HCT116 (cell line): ENCODE results near the gene PKN1. TPM values are rescaled to one million over a fixed set of nuclear protein-coding genes. Genes with fewer than 3 reads are reported as not detected.

Source experiments
- ATAC-seq: fragments of 200-7000 bp; cut with Tn5 transposase; 2 replicates; pipeline ENCODE4 v1.9.1; 2020; ENCODE audit warnings: mild to moderate bottlenecking, moderate library complexity
- BruUV-seq: library from RNA; stranded (reverse); fragments of 400-500 nt; replicated peaks from 2 replicates; lab custom pipeline; 2021; lab: Mats Ljungman, UMichigan
- CTCF ChIA-PET: fragments of 300-600 bp; sonication (Branson Sonifier 250); formaldehyde crosslinking; loops from one replicate; lab custom pipeline; 2021; ENCODE audit warnings: antibody characterized with exemption; lab: Charles Lee
- POLR2A ChIA-PET: fragments of 300-600, 350-600 bp; sonication (Branson Sonifier 250); formaldehyde crosslinking; loops from one replicate; lab custom pipeline; 2021; ENCODE audit warnings: antibody characterized with exemption; lab: Charles Lee
- RAD21 ChIA-PET, 2 experiments: fragments of 300-600 bp; sonication (Branson Sonifier 250); formaldehyde crosslinking; loops; one replicate each; lab custom pipeline; 2023; ENCODE audit warnings: low total read pairs in 2 of 2; ENCODE audit not compliant: uncharacterized antibody in 2 of 2, unreplicated experiment in 2 of 2, low non-redundant PET in 1 of 2; lab: Charles Lee
- DNase-seq: peaks from one replicate; pipeline ENCODE4 v3.0.0-alpha.2; 2010; ENCODE audit warnings: low read depth, low spot score
- H2AFZ ChIP-seq: fragments of 200-600 bp; shearing (Covaris generic), sonication (generic); 2 replicates; pipeline ENCODE4 v1.6.1; 2017; ENCODE audit warnings: low read depth, mixed run types, mixed read lengths, antibody characterized with exemption, low read length; ENCODE audit not compliant: poor library complexity, severe bottlenecking
- H3K27ac ChIP-seq: 2 replicates; pipeline ENCODE4 v1.5.1; 2012; ENCODE audit warnings: low read depth, low read length
- H3K27me3 ChIP-seq: fragments of 200-600 bp; sonication (generic); 2 replicates; pipeline ENCODE4 v1.6.1; 2016; ENCODE audit warnings: mixed run types, low read length, mixed read lengths; ENCODE audit not compliant: insufficient read depth
- H3K36me3 ChIP-seq, 2 experiments: fragments of 200-500 bp in 1 of 2; fragments of 200-600 bp in 1 of 2; sonication (Bioruptor generic) in 1 of 2; sonication (generic) in 1 of 2; 2 replicates each; pipeline versions ENCODE4 v1.5.1 to v1.6.1; 2014 to 2016; ENCODE audit warnings: low read length in 2 of 2, inconsistent platforms in 1 of 2, mixed read lengths in 1 of 2, mixed run types in 1 of 2; ENCODE audit not compliant: insufficient read depth in 2 of 2, control insufficient read depth in 1 of 2
- H3K4me1 ChIP-seq, 2 experiments: fragments of 200-600 bp in 1 of 2; sonication (generic) in 1 of 2; 2 replicates each; pipeline versions ENCODE4 v1.5.1 to v1.6.1; 2012 to 2017; ENCODE audit warnings: low read length in 2 of 2, inconsistent platforms in 1 of 2, mild to moderate bottlenecking in 1 of 2, mixed read lengths in 1 of 2, mixed run types in 1 of 2, moderate library complexity in 1 of 2; ENCODE audit not compliant: insufficient read depth in 2 of 2, control insufficient read depth in 1 of 2
- H3K4me2 ChIP-seq: fragments of 200-600 bp; sonication (generic); 2 replicates; pipeline ENCODE4 v1.6.1; 2017; ENCODE audit warnings: mixed run types, low read length, mixed read lengths
- H3K4me3 ChIP-seq, 2 experiments: fragments of 200-600 bp in 1 of 2; sonication (generic) in 1 of 2; replicated peaks in 1 of 2; 2 replicates each; pipeline ENCODE4 v1.5.1; 2011 to 2016; ENCODE audit warnings: low read length in 2 of 2, control low read depth in 1 of 2, low read depth in 1 of 2, mild to moderate bottlenecking in 1 of 2, mixed read lengths in 1 of 2, mixed run types in 1 of 2
- H3K79me2 ChIP-seq: fragments of 200-600 bp; sonication (generic); 2 replicates; pipeline ENCODE4 v1.6.1; 2017; ENCODE audit warnings: mild to moderate bottlenecking, mixed run types, low read length, moderate library complexity, mixed read lengths; ENCODE audit not compliant: insufficient read depth
- H3K9ac ChIP-seq: fragments of 200-600 bp; sonication (generic); 2 replicates; pipeline ENCODE4 v1.6.1; 2016; ENCODE audit warnings: low read length, mixed read lengths
- H3K9me2 ChIP-seq: fragments of 200-600 bp; sonication (generic), shearing (Covaris generic); 2 replicates; pipeline ENCODE4 v1.6.1; 2017; ENCODE audit warnings: mixed run types, mild to moderate bottlenecking, moderate library complexity; ENCODE audit not compliant: insufficient read depth
- H3K9me3 ChIP-seq, 2 experiments: fragments of 200-500 bp in 1 of 2; fragments of 200-600 bp in 1 of 2; sonication (Bioruptor generic) in 1 of 2; sonication (generic) in 1 of 2; 2 replicates each; pipeline ENCODE4 v1.6.1; 2014 to 2017; ENCODE audit warnings: low read length in 2 of 2, mixed read lengths in 2 of 2, inconsistent platforms in 1 of 2, low read depth in 1 of 2, mild to moderate bottlenecking in 1 of 2, mixed run types in 1 of 2, moderate library complexity in 1 of 2; ENCODE audit not compliant: control insufficient read depth in 1 of 2, insufficient read depth in 1 of 2
- H4K20me1 ChIP-seq: fragments of 200-600 bp; sonication (generic), shearing (Covaris generic); 2 replicates; pipeline ENCODE4 v1.6.1; 2017; ENCODE audit warnings: mixed run types, mild to moderate bottlenecking, moderate library complexity; ENCODE audit not compliant: insufficient read depth
- CEBPB ChIP-seq: IDR thresholded peaks from 2 replicates; pipeline ENCODE4 v1.6.1; 2012; ENCODE audit warnings: low read depth
- ELF1 ChIP-seq: IDR thresholded peaks from 2 replicates; pipeline ENCODE4 v1.6.1; 2012; ENCODE audit warnings: low read depth, borderline replicate concordance
- EZH2 ChIP-seq: fragments of 200-600 bp; sonication (generic); IDR thresholded peaks from 2 replicates; pipeline ENCODE4 v1.6.1; 2017; ENCODE audit warnings: antibody characterized with exemption, mixed run types
- EZH2phosphoT487 ChIP-seq: fragments of 200-600 bp; IDR thresholded peaks from 2 replicates; pipeline ENCODE4 v1.6.1; 2018; ENCODE audit warnings: antibody characterized with exemption, borderline replicate concordance
- FOSL1 ChIP-seq: IDR thresholded peaks from 2 replicates; pipeline ENCODE4 v1.6.1; 2012; ENCODE audit warnings: low read depth
- JUND ChIP-seq: IDR thresholded peaks from 2 replicates; pipeline ENCODE4 v1.6.1; 2012
- POLR2A ChIP-seq: IDR thresholded peaks from 2 replicates; pipeline ENCODE4 v1.7.0; 2011; ENCODE audit warnings: borderline replicate concordance; ENCODE audit not compliant: insufficient read depth, insufficient read length; ENCODE audit errors: extremely low read depth
- POLR2AphosphoS5 ChIP-seq: IDR thresholded peaks from 2 replicates; pipeline ENCODE4 v1.6.1; 2011; ENCODE audit warnings: mild to moderate bottlenecking, low read depth, low read length, moderate library complexity
- RAD21 ChIP-seq: IDR thresholded peaks from 2 replicates; pipeline ENCODE4 v1.6.1; 2012; ENCODE audit warnings: low read depth, mild to moderate bottlenecking
- SIN3A ChIP-seq: IDR thresholded peaks from 2 replicates; pipeline ENCODE4 v1.6.1; 2012; ENCODE audit warnings: low read depth
- ZFX ChIP-seq: fragments of 450-650 bp; IDR thresholded peaks from 2 replicates; pipeline ENCODE4 v1.6.1; 2017
- ZNF274 ChIP-seq: fragments of 200-500 bp; sonication (Bioruptor generic); IDR thresholded peaks from 2 replicates; pipeline ENCODE4 v1.6.1; 2014; ENCODE audit warnings: mild to moderate bottlenecking, low read depth, low read length, inconsistent platforms
- intact Hi-C: fragments of 100-400 bp; cut with micrococcal nuclease; formaldehyde crosslinking; loops from 2 replicates; pipeline ENCODE4 v1.10.0; 2022
- total RNA-seq: library from RNA; stranded (reverse); gene quantifications from one replicate; pipeline ENCODE4 v1.2.1, GENCODE V29; 2021; ENCODE audit not compliant: unreplicated experiment
- TF ChIP-seq, protein P1 (sequence below): IDR thresholded peaks from 2 replicates; pipeline ENCODE4 v1.6.1; 2012; ENCODE audit warnings: low read depth
- TF ChIP-seq, protein P2 (sequence below), 3 experiments: fragments of 200-600 bp in 1 of 3; sonication (generic) in 1 of 3; IDR thresholded peaks in 2 of 3; conservative IDR thresholded peaks in 1 of 3; 2 replicates each; pipeline ENCODE4 v1.5.1; 2012 to 2017; ENCODE audit warnings: low read depth in 2 of 3, low read length in 2 of 3, antibody characterized with exemption in 1 of 3, borderline replicate concordance in 1 of 3, control low read depth in 1 of 3, mild to moderate bottlenecking in 1 of 3, mixed read lengths in 1 of 3, mixed run types in 1 of 3, moderate library complexity in 1 of 3; ENCODE audit not compliant: insufficient read depth in 1 of 3
- TF ChIP-seq, protein P3 (sequence below): IDR thresholded peaks from 2 replicates; pipeline ENCODE4 v1.6.1; 2012
- TF ChIP-seq, protein P4 (sequence below): IDR thresholded peaks from 2 replicates; pipeline ENCODE4 v1.6.1; 2012

PKN1 gene
- total RNA-seq, 1 experiment from 2014 or later: 248 TPM

DNA sequence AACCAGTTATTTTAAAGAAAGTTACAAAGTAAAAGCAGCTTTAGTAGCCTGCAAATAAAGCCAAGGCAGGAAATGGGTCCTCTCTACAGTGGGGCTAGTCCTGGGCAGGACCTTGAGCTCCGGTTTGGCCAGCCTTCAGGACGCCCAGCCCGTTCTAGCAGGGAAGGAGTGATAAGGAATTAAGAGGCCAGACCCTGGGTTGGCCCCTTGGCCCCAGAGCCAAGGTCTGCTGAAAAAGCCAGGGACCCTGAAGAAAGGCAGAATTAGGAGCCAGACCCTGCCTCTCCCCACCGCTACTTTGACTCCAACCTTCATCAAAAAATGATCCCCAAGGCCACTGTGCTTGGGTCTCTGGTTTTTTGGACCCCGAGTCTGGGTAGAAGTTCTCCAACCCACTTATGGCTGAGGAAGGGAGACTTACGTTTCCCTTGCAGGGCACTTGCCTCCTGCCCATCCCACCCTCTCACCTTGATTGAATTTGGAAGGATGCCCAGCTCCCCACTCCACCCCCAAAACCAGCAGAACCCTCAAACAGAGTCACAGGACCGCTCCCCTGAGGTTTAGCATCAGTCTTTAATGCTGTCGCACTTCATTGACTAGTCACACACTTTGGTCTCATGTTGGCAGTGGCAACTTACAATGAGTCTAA, 81.2 kb downstream of the PKN1 start:
- intact Hi-C loops: no loop called here
- Histone ChIP-seq H3K4me1 (peaks cover 49 to 83% of the 10 kb centered on the region in 2 experiments), H4K20me1 (peaks cover 38% of the 10 kb centered on the region; the same call in 1 of the 2 replicates), H3K4me2 (no peak overlapping the region), H3K27ac (peak overlapping the region; percentile 28), H2AFZ (no peak overlapping the region), H3K27me3 (no peaks in the 10 kb centered on the region), H3K9ac (no peak overlapping the region), H3K36me3 (peaks cover 7 to 30% of the 10 kb centered on the region in 2 experiments; a peak in 3 of 4 replicates), H3K9me2 (no peaks in the 10 kb centered on the region), H3K4me3 (no peak overlapping the region), H3K79me2 (peaks cover 44% of the 10 kb centered on the region), H3K9me3 (no peaks in the 10 kb centered on the region)
- TF ChIP-seq POLR2AphosphoS5: no peak; the same call in 1 of the 2 replicates
- TF ChIP-seq, protein P1, sequence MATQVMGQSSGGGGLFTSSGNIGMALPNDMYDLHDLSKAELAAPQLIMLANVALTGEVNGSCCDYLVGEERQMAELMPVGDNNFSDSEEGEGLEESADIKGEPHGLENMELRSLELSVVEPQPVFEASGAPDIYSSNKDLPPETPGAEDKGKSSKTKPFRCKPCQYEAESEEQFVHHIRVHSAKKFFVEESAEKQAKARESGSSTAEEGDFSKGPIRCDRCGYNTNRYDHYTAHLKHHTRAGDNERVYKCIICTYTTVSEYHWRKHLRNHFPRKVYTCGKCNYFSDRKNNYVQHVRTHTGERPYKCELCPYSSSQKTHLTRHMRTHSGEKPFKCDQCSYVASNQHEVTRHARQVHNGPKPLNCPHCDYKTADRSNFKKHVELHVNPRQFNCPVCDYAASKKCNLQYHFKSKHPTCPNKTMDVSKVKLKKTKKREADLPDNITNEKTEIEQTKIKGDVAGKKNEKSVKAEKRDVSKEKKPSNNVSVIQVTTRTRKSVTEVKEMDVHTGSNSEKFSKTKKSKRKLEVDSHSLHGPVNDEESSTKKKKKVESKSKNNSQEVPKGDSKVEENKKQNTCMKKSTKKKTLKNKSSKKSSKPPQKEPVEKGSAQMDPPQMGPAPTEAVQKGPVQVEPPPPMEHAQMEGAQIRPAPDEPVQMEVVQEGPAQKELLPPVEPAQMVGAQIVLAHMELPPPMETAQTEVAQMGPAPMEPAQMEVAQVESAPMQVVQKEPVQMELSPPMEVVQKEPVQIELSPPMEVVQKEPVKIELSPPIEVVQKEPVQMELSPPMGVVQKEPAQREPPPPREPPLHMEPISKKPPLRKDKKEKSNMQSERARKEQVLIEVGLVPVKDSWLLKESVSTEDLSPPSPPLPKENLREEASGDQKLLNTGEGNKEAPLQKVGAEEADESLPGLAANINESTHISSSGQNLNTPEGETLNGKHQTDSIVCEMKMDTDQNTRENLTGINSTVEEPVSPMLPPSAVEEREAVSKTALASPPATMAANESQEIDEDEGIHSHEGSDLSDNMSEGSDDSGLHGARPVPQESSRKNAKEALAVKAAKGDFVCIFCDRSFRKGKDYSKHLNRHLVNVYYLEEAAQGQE: no peak
- TF ChIP-seq RAD21: no peak
- TF ChIP-seq, protein P2, sequence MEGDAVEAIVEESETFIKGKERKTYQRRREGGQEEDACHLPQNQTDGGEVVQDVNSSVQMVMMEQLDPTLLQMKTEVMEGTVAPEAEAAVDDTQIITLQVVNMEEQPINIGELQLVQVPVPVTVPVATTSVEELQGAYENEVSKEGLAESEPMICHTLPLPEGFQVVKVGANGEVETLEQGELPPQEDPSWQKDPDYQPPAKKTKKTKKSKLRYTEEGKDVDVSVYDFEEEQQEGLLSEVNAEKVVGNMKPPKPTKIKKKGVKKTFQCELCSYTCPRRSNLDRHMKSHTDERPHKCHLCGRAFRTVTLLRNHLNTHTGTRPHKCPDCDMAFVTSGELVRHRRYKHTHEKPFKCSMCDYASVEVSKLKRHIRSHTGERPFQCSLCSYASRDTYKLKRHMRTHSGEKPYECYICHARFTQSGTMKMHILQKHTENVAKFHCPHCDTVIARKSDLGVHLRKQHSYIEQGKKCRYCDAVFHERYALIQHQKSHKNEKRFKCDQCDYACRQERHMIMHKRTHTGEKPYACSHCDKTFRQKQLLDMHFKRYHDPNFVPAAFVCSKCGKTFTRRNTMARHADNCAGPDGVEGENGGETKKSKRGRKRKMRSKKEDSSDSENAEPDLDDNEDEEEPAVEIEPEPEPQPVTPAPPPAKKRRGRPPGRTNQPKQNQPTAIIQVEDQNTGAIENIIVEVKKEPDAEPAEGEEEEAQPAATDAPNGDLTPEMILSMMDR (IDR thresholded peaks at IDR 0.05 in 2 of 3, conservative IDR thresholded peaks at IDR 0.05 in 1 of 3; ENCODE audit: borderline replicate concordance in 1 of 3, insufficient read depth in 1 of 3, low read depth in 2 of 3, low read length in 2 of 3): no peak
- no peak for TF ChIP-seq CEBPB
- TF ChIP-seq ELF1: no peak
- TF ChIP-seq, protein P3, sequence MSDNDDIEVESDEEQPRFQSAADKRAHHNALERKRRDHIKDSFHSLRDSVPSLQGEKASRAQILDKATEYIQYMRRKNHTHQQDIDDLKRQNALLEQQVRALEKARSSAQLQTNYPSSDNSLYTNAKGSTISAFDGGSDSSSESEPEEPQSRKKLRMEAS: no peak
- no peak for TF ChIP-seq ZFX
- TF ChIP-seq FOSL1: no peak
- no peak for TF ChIP-seq EZH2phosphoT487
- no peak for TF ChIP-seq ZNF274
- no peak for TF ChIP-seq EZH2
- TF ChIP-seq JUND: no peak
- TF ChIP-seq, protein P4, sequence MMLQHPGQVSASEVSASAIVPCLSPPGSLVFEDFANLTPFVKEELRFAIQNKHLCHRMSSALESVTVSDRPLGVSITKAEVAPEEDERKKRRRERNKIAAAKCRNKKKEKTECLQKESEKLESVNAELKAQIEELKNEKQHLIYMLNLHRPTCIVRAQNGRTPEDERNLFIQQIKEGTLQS: no peak
- TF ChIP-seq SIN3A: no peak
- no peak for TF ChIP-seq POLR2A
- ChIA-PET POLR2A (interaction anchor here (0.6 to 2.0 kb wide), 5 partner anchors 12 to 619 kb away, joined by 3 to 5 read pairs (median 4); partner anchors contain the start of gene GIPC1), CTCF (no interaction called here), RAD21 (no interaction called here)
- ATAC-seq (no peak), DNase-seq (no peak)
- no TSS peak for BruUV-seq
